ENCODE measurements around the gene CCDC12.

The CCDC12 gene

GRCh38 chr3:46950650-46951241 lies 25.8 kb downstream of the CCDC12 start:
- Histone ChIP-seq H3K79me2 (ENCODE audit: insufficient read depth, low read depth) (peaks cover 75% of the 10 kb centered on the region; the same call in 1 of the 2 replicates), H3K27ac (no peak overlapping the region), H2AFZ (ENCODE audit: low read depth) (no peak overlapping the region), H3K4me3 (IDR thresholded peaks at IDR 0.05; ENCODE audit: insufficient read depth, low read depth, low read length) (no peak overlapping the region), H3K9ac (no peak overlapping the region), H3K36me3 (ENCODE audit: insufficient read depth) (no peaks in the 10 kb centered on the region), H4K20me1 (ENCODE audit: insufficient read depth) (0 out of 2 replicates have a peak, but pooled peaks cover 9% of the 10 kb centered on the region), H3K4me1 (ENCODE audit: low read depth, poor library complexity, severe bottlenecking) (peaks cover 17% of the 10 kb centered on the region), H3K4me2 (no peak overlapping the region), H3K27me3 (ENCODE audit: insufficient read depth, low read depth) (no peaks in the 10 kb centered on the region)
- no peak for TF ChIP-seq CTCF (conservative IDR thresholded peaks at IDR 0.05; ENCODE audit: low read depth, low read length)

- no peaks in the 10 kb centered on the region for H3K36me3 ChIP-seq (ENCODE audit: insufficient read depth)
- no peak for TF ChIP-seq CTCF (conservative IDR thresholded peaks at IDR 0.05; ENCODE audit: low read depth, low read length)
- H3K27ac ChIP-seq, result no peak overlapping the region
- H2AFZ ChIP-seq (ENCODE audit: low read depth), result no peak overlapping the region
- peaks cover 16% of the 10 kb centered on the region for H3K4me1 ChIP-seq (ENCODE audit: low read depth, poor library complexity, severe bottlenecking)
- H3K4me3 ChIP-seq (IDR thresholded peaks at IDR 0.05; ENCODE audit: insufficient read depth, low read depth, low read length), result no peak overlapping the region
- H3K79me2 ChIP-seq (ENCODE audit: insufficient read depth, low read depth), result peaks cover 75% of the 10 kb centered on the region; the same call in 1 of the 2 replicates
- 0 out of 2 replicates have a peak overlapping the region, but pooled peaks have one; percentile 25 for H3K4me2 ChIP-seq
- H4K20me1 ChIP-seq (ENCODE audit: insufficient read depth), result 0 out of 2 replicates have a peak, but pooled peaks cover 3% of the 10 kb centered on the region
- H3K27me3 ChIP-seq (ENCODE audit: insufficient read depth, low read depth), result no peaks in the 10 kb centered on the region
- H3K9ac ChIP-seq, result no peak overlapping the region
Measured at GRCh38 chr3:46950177-46950576, 26.4 kb downstream of the CCDC12 start.

- H3K4me1 ChIP-seq (ENCODE audit: low read depth, poor library complexity, severe bottlenecking), result peaks cover 16% of the 10 kb centered on the region
- no peak for TF ChIP-seq CTCF (conservative IDR thresholded peaks at IDR 0.05; ENCODE audit: low read depth, low read length)
- H4K20me1 ChIP-seq (ENCODE audit: insufficient read depth), result no peaks in the 10 kb centered on the region
- no peak overlapping the region for H3K9ac ChIP-seq
- H3K4me3 ChIP-seq (IDR thresholded peaks at IDR 0.05; ENCODE audit: insufficient read depth, low read depth, low read length), result no peak overlapping the region
- H3K27me3 ChIP-seq (ENCODE audit: insufficient read depth, low read depth), result no peaks in the 10 kb centered on the region
- peaks cover 72% of the 10 kb centered on the region; the same call in 1 of the 2 replicates for H3K79me2 ChIP-seq (ENCODE audit: insufficient read depth, low read depth)
- no peak overlapping the region for H2AFZ ChIP-seq (ENCODE audit: low read depth)
- no peak overlapping the region for H3K27ac ChIP-seq
- no peak overlapping the region for H3K4me2 ChIP-seq
- no peaks in the 10 kb centered on the region for H3K36me3 ChIP-seq (ENCODE audit: insufficient read depth)
Measured at GRCh38 chr3:46948830-46949671, 27.5 kb downstream of the CCDC12 start.

GRCh38 chr3:46947981-46948791 lies 28.4 kb downstream of the CCDC12 start:
- TF ChIP-seq CTCF (conservative IDR thresholded peaks at IDR 0.05; ENCODE audit: low read depth, low read length), result no peak
- Histone ChIP-seq H3K9ac (no peak overlapping the region), H3K4me2 (no peak overlapping the region), H2AFZ (ENCODE audit: low read depth) (no peak overlapping the region), H3K36me3 (ENCODE audit: insufficient read depth) (no peaks in the 10 kb centered on the region), H3K4me1 (ENCODE audit: low read depth, poor library complexity, severe bottlenecking) (peaks cover 16% of the 10 kb centered on the region), H3K27me3 (ENCODE audit: insufficient read depth, low read depth) (no peaks in the 10 kb centered on the region), H3K79me2 (ENCODE audit: insufficient read depth, low read depth) (peaks cover 63% of the 10 kb centered on the region; the same call in 1 of the 2 replicates), H4K20me1 (ENCODE audit: insufficient read depth) (no peaks in the 10 kb centered on the region), H3K27ac (no peak overlapping the region), H3K4me3 (IDR thresholded peaks at IDR 0.05; ENCODE audit: insufficient read depth, low read depth, low read length) (no peak overlapping the region)
